Cerebellar nuclear complex (tissue), 1 donor: ENCODE results near the gene CLDN15.

ENCODE experiments used
- DNase-seq, 2 experiments: peaks; one replicate each; lab custom pipeline; 2025; lab: John Stamatoyannopoulos, UW

CLDN15 gene

GRCh38 chr7:101244375-101245146 lies 7.0 kb upstream of the CLDN15 start, which contains the start of gene FIS1:
TSS of gene FIS1 (minus strand) at chr7:101245081. CDS start at chr7:101245004, 77 bp downstream.
- peak; percentile 66 to 72 for DNase-seq

- peak in 1 of 2 experiments; percentile 17 for DNase-seq
Observed at GRCh38 chr7:101243646-101244374, 6.2 kb upstream of the CLDN15 start.

- DNase-seq: no peak
Observed at GRCh38 chr7:101241443-101242349, 4.1 kb upstream of the CLDN15 start.

- DNase-seq: no peak
Observed at GRCh38 chr7:101241015-101241363, 3.4 kb upstream of the CLDN15 start.

GRCh38 chr7:101240226-101241014 lies 2.8 kb upstream of the CLDN15 start:
- DNase-seq: no peak

- DNase-seq: no peak
Observed at GRCh38 chr7:101239951-101240220, 2.3 kb upstream of the CLDN15 start.

- no peak for DNase-seq
Observed at GRCh38 chr7:101239191-101239950, 1.8 kb upstream of the CLDN15 start.

GRCh38 chr7:101238226-101239182 lies 902 bp upstream of the CLDN15 start:
- DNase-seq: no peak

- DNase-seq: no peak
Observed at GRCh38 chr7:101236292-101236835, 1.2 kb downstream of the CLDN15 start.

GRCh38 chr7:101235522-101235921 lies 2.1 kb downstream of the CLDN15 start:
- DNase-seq: no peak

- DNase-seq: no peak
Observed at GRCh38 chr7:101235050-101235449, 2.6 kb downstream of the CLDN15 start.

GRCh38 chr7:101234636-101235035 lies 3.0 kb downstream of the CLDN15 start:
- DNase-seq: no peak

GRCh38 chr7:101233907-101234547 lies 3.6 kb downstream of the CLDN15 start:
- DNase-seq: no peak

- DNase-seq: no peak
Observed at GRCh38 chr7:101232141-101232850, 5.3 kb downstream of the CLDN15 start.

- DNase-seq: no peak
Observed at GRCh38 chr7:101231644-101232043, 6.0 kb downstream of the CLDN15 start.

- DNase-seq: no peak
Observed at GRCh38 chr7:101226721-101227120, 10.9 kb downstream of the CLDN15 start.

GRCh38 chr7:101225650-101226049 lies 12.0 kb downstream of the CLDN15 start:
- DNase-seq: no peak

- no peak for DNase-seq
Observed at GRCh38 chr7:101223528-101223927, 14.1 kb downstream of the CLDN15 start.
